ENCODE measurements around the gene SLC35G3. TPM values are rescaled to one million over a fixed set of nuclear protein-coding genes. Genes with fewer than 3 reads are reported as not detected.
"Not testable (repeated sequence)": the region's sequence is repeated elsewhere in the genome, so short reads cannot be mapped to it uniquely, and the experiment has no call there.

The SLC35G3 gene
- total RNA-seq, 4 donors from 2014 or later = not detected

GRCh38 chr17:35184274-35184673 is 9.9 kb downstream of the SLC35G3 start:
- WGBS, 2 donors (ENCODE audit: low coverage in 1 of 2) = 53 to 61% methylated on average over 2 to 3 of the region's 3 CpGs
- DNase-seq = no peak
- in situ Hi-C loops (cut with MboI; ENCODE audit: low pct_ligation_motif_present in 1 of 4, low pct_unique_long_range_greater_than_20kb in 1 of 4, low sequenced_read_pairs in 3 of 4) = no loop called here
- Histone ChIP-seq H3K4me3 (no peak overlapping the region), H3K27me3 (no peaks in the 10 kb centered on the region), H3K4me1 (no peaks in the 10 kb centered on the region), H3K36me3 (no peaks in the 10 kb centered on the region), H3K27ac (no peak overlapping the region), H3K9me3 (no peaks in the 10 kb centered on the region)
- TF ChIP-seq EP300 (IDR thresholded peaks at IDR 0.05; ENCODE audit: low read depth) = no peak
- TF ChIP-seq CTCF (IDR thresholded peaks at IDR 0.05) = no peak
- TF ChIP-seq POLR2A (IDR thresholded peaks at IDR 0.05) = no peak
- intact Hi-C loops (cut with DNase I; ENCODE audit: low total_unique reads) = no loop called here

GRCh38 chr17:35183332-35183731 is 10.9 kb downstream of the SLC35G3 start:
- Histone ChIP-seq H3K27ac (no peak overlapping the region), H3K4me1 (no peaks in the 10 kb centered on the region), H3K36me3 (no peaks in the 10 kb centered on the region), H3K9me3 (no peaks in the 10 kb centered on the region), H3K4me3 (no peak overlapping the region), H3K27me3 (no peaks in the 10 kb centered on the region)
- no peak for DNase-seq
- in situ Hi-C loops (cut with MboI; ENCODE audit: low pct_ligation_motif_present in 1 of 4, low pct_unique_long_range_greater_than_20kb in 1 of 4, low sequenced_read_pairs in 3 of 4) (no loop called here), intact Hi-C loops (cut with DNase I; ENCODE audit: low total_unique reads) (no loop called here)
- no peak for TF ChIP-seq EP300 (IDR thresholded peaks at IDR 0.05; ENCODE audit: low read depth)
- TF ChIP-seq POLR2A (IDR thresholded peaks at IDR 0.05) = no peak
- no peak for TF ChIP-seq POLR2AphosphoS5 (IDR thresholded peaks at IDR 0.05)
- no peak for TF ChIP-seq CTCF (IDR thresholded peaks at IDR 0.05)
- WGBS, 2 donors (ENCODE audit: low coverage in 1 of 2) = 47 to 76% methylated on average over 3 to 6 of the region's 6 CpGs

GRCh38 chr17:35179379-35179778 is 14.8 kb downstream of the SLC35G3 start:
- H3K27ac ChIP-seq, DNase-seq, H3K27me3 ChIP-seq, H3K9me3 ChIP-seq, H3K36me3 ChIP-seq, H3K4me3 ChIP-seq, H3K4me1 ChIP-seq: not testable (repeated sequence)
- in situ Hi-C loops (cut with MboI; ENCODE audit: low pct_ligation_motif_present in 1 of 4, low pct_unique_long_range_greater_than_20kb in 1 of 4, low sequenced_read_pairs in 3 of 4) (loop anchor here in 1 of 4 donors (10.0 kb wide), 1 partner anchor 355 kb away; the partner anchor contains the start of gene SLFN12L), intact Hi-C loops (cut with DNase I; ENCODE audit: low total_unique reads) (loop anchor here (10.0 kb wide), 1 partner anchor 355 kb away; the partner anchor contains the start of gene SLFN12L)
- 91% methylated on average over 5 of the region's 5 CpGs; no CpG with 5 or more reads in 1 of the 2 donors for WGBS, 2 donors (ENCODE audit: low coverage in 1 of 2)

GRCh38 chr17:35176897-35177296 is 17.3 kb downstream of the SLC35G3 start:
- no peaks in the 10 kb centered on the region for H3K27me3 ChIP-seq
- WGBS, 2 donors (ENCODE audit: low coverage in 1 of 2) = 52 to 84% methylated on average over 2 to 8 of the region's 8 CpGs
- in situ Hi-C loops (cut with MboI; ENCODE audit: low pct_ligation_motif_present in 1 of 4, low pct_unique_long_range_greater_than_20kb in 1 of 4, low sequenced_read_pairs in 3 of 4) = loop anchor here in 1 of 4 donors (10.0 kb wide), 1 partner anchor 358 kb away; the partner anchor contains the start of gene SLFN12L

GRCh38 chr17:35175638-35176415 is 18.4 kb downstream of the SLC35G3 start:
- Histone ChIP-seq H3K4me1 (no peaks in the 10 kb centered on the region), H3K36me3 (no peaks in the 10 kb centered on the region), H3K27me3 (no peaks in the 10 kb centered on the region), H3K9me3 (no peaks in the 10 kb centered on the region), H3K27ac (no peak overlapping the region), H3K4me3 (no peak overlapping the region)
- intact Hi-C loops (cut with DNase I; ENCODE audit: low total_unique reads) = loop anchor here (10.0 kb wide), 1 partner anchor 359 kb away; the partner anchor contains the start of gene SLFN12L
- no peak for DNase-seq
- WGBS, 2 donors (ENCODE audit: low coverage in 1 of 2) = 74 to 93% methylated on average over 2 to 9 of the region's 9 CpGs
- TF ChIP-seq CTCF (IDR thresholded peaks at IDR 0.05) (no peak), POLR2AphosphoS5 (IDR thresholded peaks at IDR 0.05) (no peak), POLR2A (IDR thresholded peaks at IDR 0.05) (no peak), EP300 (IDR thresholded peaks at IDR 0.05; ENCODE audit: low read depth) (no peak)
- in situ Hi-C loops (cut with MboI; ENCODE audit: low pct_ligation_motif_present in 1 of 4, low pct_unique_long_range_greater_than_20kb in 1 of 4, low sequenced_read_pairs in 3 of 4) = loop anchor here in 1 of 4 donors (10.0 kb wide), 1 partner anchor 359 kb away; the partner anchor contains the start of gene SLFN12L

More at GRCh38 chr17:35176897-35177296, 17.3 kb downstream of the SLC35G3 start:
- Histone ChIP-seq H3K27ac (no peak overlapping the region), H3K4me3 (no peak overlapping the region), H3K9me3 (no peaks in the 10 kb centered on the region), H3K36me3 (no peaks in the 10 kb centered on the region), H3K4me1 (no peaks in the 10 kb centered on the region)
- TF ChIP-seq EP300 (IDR thresholded peaks at IDR 0.05; ENCODE audit: low read depth) = no peak
- DNase-seq = no peak
- intact Hi-C loops (cut with DNase I; ENCODE audit: low total_unique reads) = loop anchor here (10.0 kb wide), 1 partner anchor 358 kb away; the partner anchor contains the start of gene SLFN12L

Data from transverse colon (tissue), 4 donors.